WTC11 (cell line): ENCODE data around the gene OTC. TPM values are rescaled to one million over a fixed set of nuclear protein-coding genes. Genes with fewer than 3 reads are reported as not detected.

Experiments
- ATAC-seq: fragments of 200-7000 bp; cut with Tn5 transposase; 2 replicates; pipeline ENCODE4 v1.10.0; 2021; ENCODE audit warnings: mild to moderate bottlenecking, moderate library complexity
- CTCF ChIA-PET: fragments of 300-600 bp; sonication (Branson Sonifier 250); formaldehyde crosslinking; loops from one replicate; lab custom pipeline; 2021; ENCODE audit warnings: antibody characterized with exemption; lab: Charles Lee
- POLR2A ChIA-PET: fragments of 350-600 bp; sonication (Branson Sonifier 250); formaldehyde crosslinking; loops from one replicate; lab custom pipeline; 2021; ENCODE audit warnings: antibody characterized with exemption; lab: Charles Lee
- DNase-seq: peaks from one replicate; pipeline ENCODE4 v3.0.0; 2021; ENCODE audit warnings: low spot score
- H3K27ac Mint-ChIP-seq: 2 replicates; pipeline ENCODE4 v1.8.0; 2021; ENCODE audit warnings: mixed read lengths
- H3K27me3 Mint-ChIP-seq: 2 replicates; pipeline ENCODE4 v1.8.0; 2021; ENCODE audit warnings: low read depth, mild to moderate bottlenecking, moderate library complexity, mixed read lengths
- H3K36me3 Mint-ChIP-seq: 2 replicates; pipeline ENCODE4 v1.8.0; 2021; ENCODE audit warnings: mixed read lengths
- H3K4me1 Mint-ChIP-seq: 2 replicates; pipeline ENCODE4 v1.8.0; 2022; ENCODE audit warnings: mixed read lengths
- H3K4me3 Mint-ChIP-seq: 2 replicates; pipeline ENCODE4 v1.8.0; 2021; ENCODE audit warnings: mild to moderate bottlenecking, moderate library complexity, mixed read lengths
- H3K9me3 Mint-ChIP-seq: 2 replicates; pipeline ENCODE4 v1.8.0; 2021; ENCODE audit warnings: mixed read lengths
- ARID4B ChIP-seq: sonication (generic); formaldehyde crosslinking; IDR thresholded peaks from 2 replicates; pipeline ENCODE4 v1.8.0; 2023; ENCODE audit warnings: missing genetic modification reagents, mild to moderate bottlenecking, borderline replicate concordance
- ATF2 ChIP-seq: sonication (generic); formaldehyde crosslinking; IDR thresholded peaks from 2 replicates; pipeline ENCODE4 v1.8.1; 2022; ENCODE audit warnings: low read depth, missing genetic modification reagents, borderline replicate concordance
- ATF3 ChIP-seq: sonication (generic); formaldehyde crosslinking; conservative IDR thresholded peaks from 2 replicates; pipeline ENCODE4 v1.8.1; 2022; ENCODE audit warnings: mild to moderate bottlenecking, missing genetic modification reagents
- CBFB ChIP-seq: sonication (generic); formaldehyde crosslinking; IDR thresholded peaks from 2 replicates; pipeline ENCODE4 v1.8.1; 2022; ENCODE audit warnings: mild to moderate bottlenecking, low read depth, missing genetic modification reagents
- CDX4 ChIP-seq: fragments of 250-450 bp; sonication (Bioruptor Pico); IDR thresholded peaks from 2 replicates; pipeline ENCODE4 v1.9.0; 2021; ENCODE audit warnings: moderate library complexity, mild to moderate bottlenecking, inconsistent platforms, borderline replicate concordance
- GABPB1 ChIP-seq: sonication (generic); formaldehyde crosslinking; IDR thresholded peaks from 2 replicates; pipeline ENCODE4 v1.8.1; 2023; ENCODE audit warnings: mild to moderate bottlenecking, missing genetic modification reagents
- GRHL2 ChIP-seq: fragments of 250-450 bp; sonication (Bioruptor Pico); IDR thresholded peaks from 2 replicates; pipeline ENCODE4 v1.8.0; 2022; ENCODE audit warnings: mild to moderate bottlenecking, moderate library complexity; ENCODE audit not compliant: insufficient replicate concordance, severe bottlenecking
- GTF2I ChIP-seq: fragments of 250-450 bp; sonication (Bioruptor Pico); conservative IDR thresholded peaks from 2 replicates; pipeline ENCODE4 v1.4.0; 2021; ENCODE audit warnings: mild to moderate bottlenecking
- JAZF1 ChIP-seq: fragments of 250-450 bp; sonication (Bioruptor Pico); IDR thresholded peaks from 2 replicates; pipeline ENCODE4 v1.9.0; 2021; ENCODE audit warnings: moderate library complexity, mild to moderate bottlenecking, inconsistent platforms
- MXD4 ChIP-seq: fragments of 250-450 bp; sonication (Bioruptor Pico); IDR thresholded peaks from 2 replicates; pipeline ENCODE4 v1.8.0; 2021; ENCODE audit warnings: mild to moderate bottlenecking, moderate library complexity, borderline replicate concordance
- NFATC4 ChIP-seq: fragments of 250-450 bp; sonication (Bioruptor Pico); IDR thresholded peaks from 2 replicates; pipeline ENCODE4 v1.9.0; 2021; ENCODE audit warnings: mild to moderate bottlenecking
- NR1H2 ChIP-seq: sonication (generic); formaldehyde crosslinking; IDR thresholded peaks from 2 replicates; pipeline ENCODE4 v1.9.0; 2021; ENCODE audit warnings: mild to moderate bottlenecking, moderate library complexity, missing genetic modification reagents
- NR2C2 ChIP-seq: sonication (generic); formaldehyde crosslinking; IDR thresholded peaks from 2 replicates; pipeline ENCODE4 v1.8.0; 2022; ENCODE audit warnings: mild to moderate bottlenecking, missing genetic modification reagents
- SMAD4 ChIP-seq: sonication (generic); formaldehyde crosslinking; IDR thresholded peaks from 2 replicates; pipeline ENCODE4 v1.8.0; 2022; ENCODE audit warnings: mild to moderate bottlenecking, missing genetic modification reagents
- SP1 ChIP-seq: sonication (generic); formaldehyde crosslinking; conservative IDR thresholded peaks from 2 replicates; pipeline ENCODE4 v1.8.1; 2022; ENCODE audit warnings: missing genetic modification reagents
- TCF7 ChIP-seq: sonication (generic); formaldehyde crosslinking; IDR thresholded peaks from 2 replicates; pipeline ENCODE4 v1.8.0; 2022; ENCODE audit warnings: mild to moderate bottlenecking, low read depth, missing genetic modification reagents, moderate library complexity
- USF2 ChIP-seq: sonication (generic); formaldehyde crosslinking; IDR thresholded peaks from 2 replicates; pipeline ENCODE4 v1.8.1; 2023; ENCODE audit warnings: mild to moderate bottlenecking, missing genetic modification reagents, moderate library complexity
- ZNF281 ChIP-seq: sonication (generic); formaldehyde crosslinking; IDR thresholded peaks from 2 replicates; pipeline ENCODE4 v1.8.0; 2023; ENCODE audit warnings: mild to moderate bottlenecking, missing genetic modification reagents
- ZNF317 ChIP-seq: sonication (generic); formaldehyde crosslinking; IDR thresholded peaks from 2 replicates; pipeline ENCODE4 v1.8.1; 2023; ENCODE audit warnings: low read depth, mild to moderate bottlenecking, moderate library complexity, missing genetic modification reagents, borderline replicate concordance
- ZNF423 ChIP-seq: fragments of 250-450 bp; sonication (Bioruptor Pico); IDR thresholded peaks from 2 replicates; pipeline ENCODE4 v2.1.2; 2022; ENCODE audit warnings: mild to moderate bottlenecking, moderate library complexity
- total RNA-seq: library from RNA; stranded (reverse); gene quantifications from 3 replicates; pipeline ENCODE4 v1.2.3, GENCODE V29; 2021

Gene OTC
- total RNA-seq, 1 experiment from 2014 or later: not detected

- no peak for DNase-seq
- Mint-ChIP-seq H3K4me1 (no peaks in the 10 kb centered on the region), H3K4me3 (no peak overlapping the region), H3K27ac (no peak overlapping the region), H3K27me3 (no peaks in the 10 kb centered on the region; the same call in 1 of the 2 replicates), H3K36me3 (no peaks in the 10 kb centered on the region)
- peak; percentile 68; the same call in 1 of the 2 replicates for ATAC-seq
- CTCF ChIA-PET: interaction anchor here (0.9 to 1.1 kb wide), 3 partner anchors 24 to 278 kb away, joined by 3 to 5 read pairs (median 3); partner anchors contain the start of gene RPGR
- POLR2A ChIA-PET: no interaction called here
- TF ChIP-seq CDX4: no peak
- no peak for TF ChIP-seq ARID4B (CRISPR knock-in tag)
- no peak for TF ChIP-seq TCF7 (CRISPR knock-in tag)
- no peak for TF ChIP-seq ZNF281 (CRISPR knock-in tag)
- TF ChIP-seq NFATC4 (CRISPR knock-in tag): no peak
- no peak for TF ChIP-seq GRHL2
- TF ChIP-seq ATF3 (CRISPR knock-in tag): no peak
- no peak for TF ChIP-seq MXD4 (CRISPR knock-in tag)
- TF ChIP-seq ZNF423 (CRISPR knock-in tag): no peak
- no peak for TF ChIP-seq ZNF317 (CRISPR knock-in tag)
- no peak for TF ChIP-seq USF2 (CRISPR knock-in tag)
- TF ChIP-seq SMAD4 (CRISPR knock-in tag): no peak
- TF ChIP-seq ATF2 (CRISPR knock-in tag): no peak
- TF ChIP-seq JAZF1 (CRISPR knock-in tag): no peak
- no peak for TF ChIP-seq NR2C2 (CRISPR knock-in tag)
- TF ChIP-seq NR1H2 (CRISPR knock-in tag): no peak
- TF ChIP-seq GABPB1: no peak
- TF ChIP-seq CBFB (CRISPR knock-in tag): no peak
- TF ChIP-seq SP1 (CRISPR knock-in tag): no peak
- TF ChIP-seq GTF2I: no peak
- TF ChIP-seq, all 79 proteins: peak for 0
- H3K9me3 Mint-ChIP-seq: no peaks in the 10 kb centered on the region
Measured at GRCh38 chrX:38375891-38376290, 23.5 kb downstream of the OTC start.
